GM15510 (cell line): ENCODE results near the gene ADGB.

Experiments used
- POLR2A ChIP-seq: IDR thresholded peaks from 3 replicates; pipeline ENCODE4 v1.6.1; 2011; ENCODE audit warnings: borderline replicate concordance; ENCODE audit not compliant: insufficient read length; ENCODE audit errors: extremely low read depth

ADGB gene

GRCh38 chr6:146829792-146830565, 231.2 kb downstream of the ADGB start:
- TF ChIP-seq POLR2A, result no peak

- TF ChIP-seq POLR2A, result no peak
These were observed 234.4 kb downstream of the ADGB start for GRCh38 chr6:146833157-146833556.

GRCh38 chr6:146840216-146840615, 241.4 kb downstream of the ADGB start:
- TF ChIP-seq POLR2A, result no peak

GRCh38 chr6:146840641-146841040, 241.9 kb downstream of the ADGB start:
- no peak for TF ChIP-seq POLR2A

GRCh38 chr6:146847426-146847825, 248.7 kb downstream of the ADGB start:
- no peak for TF ChIP-seq POLR2A

GRCh38 chr6:146850238-146850896, 251.6 kb downstream of the ADGB start:
- TF ChIP-seq POLR2A, result no peak

- no peak for TF ChIP-seq POLR2A
These were observed 252.2 kb downstream of the ADGB start for GRCh38 chr6:146850981-146851380.

GRCh38 chr6:146851837-146852236, 253.1 kb downstream of the ADGB start:
- no peak for TF ChIP-seq POLR2A

GRCh38 chr6:146855889-146856288, 257.1 kb downstream of the ADGB start:
- no peak for TF ChIP-seq POLR2A

- TF ChIP-seq POLR2A, result no peak
These were observed 257.5 kb downstream of the ADGB start for GRCh38 chr6:146856296-146856695.

- TF ChIP-seq POLR2A, result no peak
These were observed 258.6 kb downstream of the ADGB start for GRCh38 chr6:146857180-146857979.

GRCh38 chr6:146857980-146858347, 259.2 kb downstream of the ADGB start:
- no peak for TF ChIP-seq POLR2A

- TF ChIP-seq POLR2A, result no peak
These were observed 260.4 kb downstream of the ADGB start for GRCh38 chr6:146859206-146859605.

GRCh38 chr6:146859795-146860495, 261.2 kb downstream of the ADGB start:
- no peak for TF ChIP-seq POLR2A

- TF ChIP-seq POLR2A, result no peak
These were observed 261.8 kb downstream of the ADGB start for GRCh38 chr6:146860583-146860982.
